ENCODE results near the gene TUBGCP2.
A peak's percentile ranks its signal among the peaks of the same experiment; 100 is the strongest.

TUBGCP2 gene

GRCh38 chr10:133260895-133261725 is 47.6 kb downstream of the TUBGCP2 start:
- DNase-seq: no peak

DNA sequence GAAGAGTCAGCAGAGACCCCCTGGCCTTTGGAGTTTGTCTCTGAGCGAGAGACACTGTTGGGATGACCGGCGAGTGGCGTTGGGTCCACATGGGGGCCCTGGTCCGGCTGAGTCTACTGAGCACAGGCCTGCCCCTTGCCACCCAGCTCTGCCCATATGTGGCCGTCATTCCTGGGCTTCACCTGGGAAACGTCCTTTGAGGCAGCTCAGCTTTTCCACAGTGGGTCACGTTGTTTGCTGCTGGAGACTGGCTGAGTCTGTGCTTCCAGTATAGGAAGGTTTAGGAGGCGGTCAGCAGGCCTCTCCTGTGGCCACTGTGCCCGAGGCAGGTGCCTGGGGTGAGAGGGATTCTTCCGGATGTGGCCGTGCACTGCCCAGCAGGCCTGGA is 49.1 kb downstream of the TUBGCP2 start:
- no peak for DNase-seq

- peak; percentile 29 for DNase-seq
Observed at GRCh38 chr10:133258818-133259601, 49.7 kb downstream of the TUBGCP2 start.

- no peak for DNase-seq
Observed at GRCh38 chr10:133258066-133258817, 50.4 kb downstream of the TUBGCP2 start.

DNA sequence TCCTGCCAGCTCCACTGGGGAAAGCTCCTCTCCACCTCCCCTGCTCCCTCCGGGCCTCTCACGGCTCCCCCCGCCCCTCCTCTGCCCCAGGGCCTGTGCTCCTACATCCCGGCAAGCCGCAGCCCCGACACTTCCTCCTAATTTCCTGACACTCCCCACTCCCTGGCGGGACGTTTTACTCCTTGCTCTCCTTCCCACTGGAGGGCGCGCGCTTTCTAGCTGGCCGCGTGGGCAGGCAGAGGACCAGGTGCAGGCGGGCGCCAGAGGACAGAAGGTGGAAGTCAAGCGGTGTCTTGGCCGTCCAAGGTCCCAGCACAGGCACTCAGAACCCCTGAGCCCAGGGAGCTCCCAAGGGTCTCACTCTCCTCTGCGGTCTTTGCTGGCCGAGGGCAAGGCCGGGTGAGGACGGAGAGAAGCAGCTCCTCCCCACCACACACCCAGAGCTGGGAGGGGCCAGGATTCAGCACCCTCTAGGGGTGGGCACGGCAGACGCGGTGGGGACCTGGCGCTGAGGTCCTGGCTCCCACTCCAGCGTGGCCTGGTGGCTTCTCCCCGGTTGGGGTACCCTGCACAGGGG is 51.1 kb downstream of the TUBGCP2 start:
- DNase-seq: peak; percentile 10

- DNase-seq: no peak
Observed at GRCh38 chr10:133255323-133255722, 53.3 kb downstream of the TUBGCP2 start.

DNA sequence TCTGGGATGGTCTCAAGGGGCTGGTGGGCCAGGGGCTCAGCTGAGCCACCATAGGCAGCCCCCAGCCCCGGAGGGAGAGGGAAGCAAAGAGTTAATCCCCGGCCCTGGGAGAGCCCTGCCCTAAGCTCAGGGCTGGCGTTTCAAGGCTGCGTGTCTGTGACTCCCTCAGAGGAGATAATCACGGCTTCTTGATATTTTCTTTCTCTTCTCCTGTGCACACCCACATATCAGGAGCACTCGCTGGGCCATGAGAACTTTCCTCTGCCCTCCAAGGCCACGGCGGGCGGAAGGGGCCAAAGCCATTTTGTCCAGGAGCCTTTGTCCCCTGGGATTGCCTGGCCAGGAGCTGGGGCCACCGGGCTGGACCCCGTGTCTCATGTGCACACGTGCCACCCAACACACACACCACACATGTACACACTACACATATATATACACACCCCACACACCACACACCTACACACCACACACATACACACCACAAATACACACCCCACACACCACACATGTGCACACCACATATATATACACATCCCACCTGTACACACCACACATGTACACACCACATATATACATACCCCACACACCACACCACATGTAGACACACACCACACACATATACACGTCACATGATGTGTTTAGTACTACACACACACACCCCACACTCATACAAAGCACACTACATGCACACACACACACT is 54.1 kb downstream of the TUBGCP2 start:
- no peak for DNase-seq

- DNase-seq: no peak
Observed at GRCh38 chr10:133253361-133253955, 55.2 kb downstream of the TUBGCP2 start.

DNA sequence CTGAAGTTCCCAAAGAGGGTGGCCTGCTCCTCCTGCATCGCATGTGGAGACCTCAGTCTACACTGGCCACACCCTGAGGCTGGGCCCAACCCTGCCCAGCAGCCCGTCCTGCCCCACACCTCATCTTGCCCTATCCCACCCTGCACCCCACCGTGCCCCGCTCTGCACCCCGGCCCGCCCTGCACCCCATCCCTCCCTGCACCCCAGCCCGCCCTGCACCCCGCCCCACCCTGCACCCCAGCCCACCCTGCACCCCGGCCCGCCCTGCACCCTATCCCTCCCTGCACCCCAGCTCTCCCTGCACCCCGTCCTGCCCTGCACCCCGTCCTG is 56.5 kb downstream of the TUBGCP2 start:
- no peak for DNase-seq

GRCh38 chr10:133251388-133252222 is 57.1 kb downstream of the TUBGCP2 start:
- DNase-seq: no peak

- no peak for DNase-seq
Observed at GRCh38 chr10:133249975-133250754, 58.5 kb downstream of the TUBGCP2 start.

GRCh38 chr10:133249094-133249780 is 59.4 kb downstream of the TUBGCP2 start:
- no peak for DNase-seq

DNA sequence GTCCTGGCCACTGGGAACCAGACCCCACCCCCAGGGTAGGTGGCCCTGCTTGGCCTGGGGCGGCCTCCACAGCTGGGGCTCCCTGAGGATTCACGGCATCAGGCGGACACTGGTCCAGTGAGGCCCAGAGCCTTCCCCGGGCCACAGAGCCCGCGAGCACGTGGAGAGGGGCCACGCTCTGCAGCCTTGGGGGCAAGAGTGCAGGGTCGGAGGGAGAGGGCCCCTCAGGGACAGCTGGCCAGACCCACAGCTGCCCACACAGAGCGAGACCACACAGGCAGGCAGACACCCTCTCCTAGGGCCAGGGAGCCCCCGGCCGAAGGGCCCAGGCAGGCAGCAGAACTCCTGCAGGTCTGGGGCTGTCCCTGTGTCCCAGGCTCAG is 60.3 kb downstream of the TUBGCP2 start:
- no peak for DNase-seq

DNA sequence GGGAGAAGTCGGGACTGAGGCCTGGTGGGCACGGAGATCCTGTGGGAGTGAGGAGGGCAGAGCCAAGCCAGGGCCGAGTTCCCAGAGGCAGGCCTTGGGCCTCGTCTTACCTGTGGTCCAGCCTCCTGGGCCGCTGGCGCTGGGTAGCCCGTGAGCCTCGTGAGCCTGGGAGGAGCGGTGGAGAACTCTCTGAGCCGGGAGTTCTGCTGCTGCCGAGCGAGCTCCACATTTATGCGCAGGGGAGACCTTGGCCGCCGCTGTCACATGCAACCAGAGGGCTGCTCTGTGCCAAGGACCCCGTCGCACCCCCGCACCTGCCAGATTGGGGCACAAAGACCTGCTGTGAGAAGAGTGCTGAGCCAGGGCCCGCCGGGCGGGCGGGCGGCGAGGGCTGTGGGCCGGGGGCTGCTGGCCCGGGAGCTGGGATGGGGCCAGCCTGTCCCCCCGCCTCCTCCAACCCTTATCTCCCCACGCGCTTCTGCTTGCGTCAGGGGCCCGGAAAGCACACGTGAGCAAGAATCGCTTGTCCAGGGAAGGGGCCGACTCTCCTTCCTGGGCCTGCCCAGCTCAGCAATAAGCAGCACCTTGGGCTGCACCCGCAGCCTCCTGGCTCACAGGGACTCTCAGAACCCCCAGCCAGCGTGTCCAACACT is 60.9 kb downstream of the TUBGCP2 start:
- DNase-seq: no peak

GRCh38 chr10:133246236-133246626 is 62.4 kb downstream of the TUBGCP2 start:
- DNase-seq: no peak

- DNase-seq: no peak
Observed at GRCh38 chr10:133245439-133246235, 63.0 kb downstream of the TUBGCP2 start.

GRCh38 chr10:133243593-133243992 is 65.1 kb downstream of the TUBGCP2 start:
- no peak for DNase-seq

DNA sequence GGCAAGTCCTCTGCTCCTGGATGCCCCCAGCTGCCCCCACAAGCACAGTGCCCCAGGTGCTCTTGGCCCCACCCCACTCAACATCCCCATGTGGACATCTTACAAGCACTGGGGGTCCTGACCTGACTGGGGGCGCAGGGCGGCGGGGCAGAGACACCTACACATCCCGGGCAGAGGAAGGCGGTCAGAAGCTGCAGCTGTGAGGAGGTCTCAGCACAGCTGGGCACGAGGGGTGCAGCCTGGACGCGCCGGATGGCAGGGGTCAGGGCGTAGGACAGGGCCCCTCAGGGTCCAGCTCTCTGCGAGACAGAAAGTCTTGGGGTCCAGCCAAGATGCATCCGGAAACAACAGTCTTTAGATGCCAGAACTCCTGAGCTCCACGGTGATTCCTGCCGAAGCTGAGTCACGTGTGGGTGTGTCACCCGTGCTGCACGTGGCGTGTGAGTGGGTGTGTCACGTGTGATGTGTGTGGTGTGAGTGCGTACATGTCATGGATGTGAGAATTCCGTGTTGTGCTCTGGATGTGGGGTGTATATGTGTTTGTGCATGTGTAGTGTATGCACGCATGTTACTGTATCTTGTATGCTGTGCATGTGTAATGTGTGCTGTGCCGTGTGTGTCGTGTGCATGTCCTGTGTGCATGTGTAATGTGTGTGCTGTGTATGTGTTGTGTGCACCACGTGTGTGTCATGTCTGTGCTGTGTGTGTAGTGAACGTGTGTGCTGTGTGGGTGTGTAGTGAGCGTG is 65.9 kb downstream of the TUBGCP2 start:
- no peak for DNase-seq

Data from midbrain (tissue), 1 donor.